LoVo (cell line): ENCODE measurements around the gene KRT12.

ENCODE experiments used
- DNase-seq: peaks from one replicate; pipeline ENCODE4 v3.0.0-alpha.2; 2016; ENCODE audit warnings: low spot score

KRT12 gene

DNA sequence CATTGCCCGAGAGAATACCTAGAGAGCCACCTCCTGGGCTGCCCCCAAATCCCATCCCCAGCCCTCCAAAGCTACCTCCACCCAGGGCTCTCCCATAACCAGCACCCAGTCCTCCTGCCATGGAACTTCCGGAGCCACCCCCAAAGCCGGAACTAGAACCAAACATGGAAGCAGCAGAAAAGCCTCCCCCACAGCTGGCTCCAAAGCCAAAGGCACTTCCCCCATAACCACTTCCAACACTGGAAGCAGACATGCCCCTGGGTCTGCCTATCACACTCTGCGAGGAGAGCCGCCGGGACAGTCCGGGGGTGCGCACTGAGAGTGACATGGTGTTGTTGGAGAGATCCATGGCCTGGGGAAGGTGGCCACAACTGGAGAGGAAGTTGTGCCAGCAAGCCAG, at the start of gene KRT12:
KRT12 (minus strand) TSS at position 386 of the 400 bp plus-strand sequence; CDS start at position 349, 37 bp downstream.
- DNase-seq: no peak

DNA sequence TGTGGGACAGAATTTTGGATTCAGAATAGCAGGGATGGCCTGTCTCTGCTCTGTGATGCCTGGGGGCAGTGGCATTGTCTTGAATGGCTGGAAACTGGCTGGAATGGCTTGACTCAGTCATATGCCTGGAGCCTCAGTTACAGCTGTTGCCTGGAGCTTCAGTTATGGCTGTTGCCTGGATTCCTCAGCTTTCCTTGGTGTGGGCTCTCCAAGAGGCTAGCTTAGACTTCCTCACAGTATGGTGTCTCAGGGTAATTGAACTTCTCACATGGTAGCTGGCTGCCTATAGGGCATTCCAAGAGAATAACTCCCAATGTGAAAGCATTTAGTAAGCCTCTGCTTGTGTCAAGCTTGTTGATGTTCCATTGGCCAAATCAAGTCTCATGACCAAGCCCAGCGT, 49.3 kb upstream of the KRT12 start:
- DNase-seq: no peak

DNA sequence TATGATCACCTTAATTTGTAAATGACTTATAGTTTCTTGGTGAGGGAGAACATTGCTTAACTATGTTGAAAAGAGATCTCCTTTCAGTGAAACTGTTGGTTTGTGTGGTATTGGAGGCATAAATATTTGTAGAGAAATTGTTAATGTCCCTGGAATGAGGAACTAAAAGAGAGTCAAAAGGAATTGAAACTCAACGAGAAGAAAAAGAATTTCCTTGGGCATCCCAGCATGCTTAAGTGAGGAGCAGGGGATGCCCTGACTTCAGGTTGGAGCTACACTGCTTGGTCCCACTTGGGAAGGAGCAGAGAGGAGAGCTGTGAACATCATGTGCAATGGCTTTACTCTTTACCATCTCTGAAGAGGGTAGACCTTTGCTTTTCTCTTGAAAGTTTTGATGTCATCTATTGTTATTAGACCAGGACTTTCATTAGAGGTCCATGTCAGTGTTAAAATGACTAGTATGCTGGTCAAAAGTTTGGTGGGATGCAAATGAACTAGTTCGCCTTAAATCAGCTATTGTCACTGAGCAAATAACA, 48.8 kb upstream of the KRT12 start:
- DNase-seq: peak; percentile 26

DNA sequence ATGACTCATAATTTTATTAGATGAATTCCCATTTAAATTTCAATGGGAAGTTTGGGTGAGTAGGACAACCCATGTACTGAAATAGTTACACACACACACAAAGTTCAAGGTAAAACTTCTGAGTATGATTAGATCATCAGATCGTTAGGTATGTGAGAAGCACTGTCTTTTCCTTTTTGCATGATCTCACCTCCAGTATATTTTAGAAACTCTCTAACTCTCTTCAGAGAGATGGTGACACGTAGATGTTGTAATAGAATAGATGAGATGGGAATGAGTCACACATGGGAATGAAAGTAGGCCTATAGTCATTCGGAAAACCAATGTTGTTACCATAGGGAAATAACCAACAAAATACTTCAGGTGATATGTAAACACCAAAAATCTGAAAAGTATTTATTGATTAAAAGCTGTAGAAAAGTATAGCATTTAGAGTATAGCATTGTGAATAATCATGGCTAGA, 48.2 kb upstream of the KRT12 start:
- peak; percentile 61 for DNase-seq

DNA sequence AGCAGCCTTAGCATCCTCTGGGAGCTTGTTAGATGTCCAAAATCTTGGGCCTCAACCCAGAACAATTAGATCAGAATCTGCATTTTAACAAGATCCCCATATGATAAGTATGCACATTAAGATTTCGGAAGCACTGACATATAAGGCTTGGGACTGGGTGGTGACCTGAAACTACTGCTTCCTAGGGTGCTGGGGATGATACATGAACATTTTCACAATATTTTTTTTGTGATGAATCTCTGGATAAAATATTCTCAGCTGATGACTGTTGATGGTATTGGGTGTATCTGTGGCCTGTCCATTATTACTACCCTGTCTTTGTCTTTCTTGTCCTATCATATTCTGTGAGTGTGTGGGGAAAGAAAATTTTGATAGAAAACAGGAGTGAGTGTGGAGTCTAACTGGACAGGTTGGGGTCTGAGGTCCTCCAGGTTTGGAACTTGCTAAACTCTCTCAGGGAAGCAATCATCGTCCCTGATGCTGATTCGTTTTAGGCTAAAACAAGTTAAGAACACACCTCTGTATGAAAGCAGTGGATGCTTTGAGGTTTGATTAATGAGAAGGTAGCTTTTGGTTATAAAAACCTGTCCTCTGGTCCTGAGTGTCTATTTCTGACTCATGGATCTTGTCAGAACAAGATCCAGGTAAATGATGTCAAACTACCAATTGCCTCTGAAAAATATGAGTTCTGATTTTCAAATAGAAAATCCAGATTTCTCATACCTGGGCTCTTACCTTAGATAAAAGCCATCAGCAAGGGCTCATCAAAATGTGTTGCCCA, 47.2 kb upstream of the KRT12 start:
- no peak for DNase-seq

DNA sequence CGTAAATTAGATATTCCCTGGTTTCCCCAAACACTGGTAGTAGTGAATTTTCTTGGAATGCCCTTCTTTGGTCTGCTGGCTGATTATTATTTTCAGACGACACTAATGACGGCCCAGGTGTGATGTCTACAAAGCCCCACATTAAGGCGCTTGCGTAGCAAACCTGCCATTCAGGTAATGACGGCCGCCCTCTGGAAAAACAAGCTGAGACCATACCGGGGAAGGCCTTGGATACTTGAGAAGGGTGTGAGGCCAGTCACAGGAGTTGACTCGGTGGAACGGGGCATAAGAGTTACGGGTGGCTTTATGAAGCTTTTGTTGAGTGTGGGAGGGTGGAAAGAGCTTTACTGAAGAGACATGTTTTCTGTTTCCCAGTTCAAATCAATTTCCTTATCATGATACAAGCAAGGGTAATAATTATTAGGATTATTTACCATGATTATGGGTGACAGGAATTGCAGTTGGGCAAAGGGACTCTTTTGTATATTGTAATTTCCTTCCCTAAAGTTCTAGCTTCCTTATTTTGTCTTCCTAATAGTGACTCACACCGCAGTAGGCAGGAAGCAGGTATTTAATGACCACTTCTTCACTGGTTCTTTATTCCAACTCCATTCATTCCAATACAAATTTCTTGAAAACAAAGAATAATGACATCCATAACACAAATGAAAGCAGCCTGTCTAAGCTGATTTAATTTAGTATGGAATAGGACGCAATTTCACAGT, 45.6 kb upstream of the KRT12 start:
- DNase-seq: no peak

DNA sequence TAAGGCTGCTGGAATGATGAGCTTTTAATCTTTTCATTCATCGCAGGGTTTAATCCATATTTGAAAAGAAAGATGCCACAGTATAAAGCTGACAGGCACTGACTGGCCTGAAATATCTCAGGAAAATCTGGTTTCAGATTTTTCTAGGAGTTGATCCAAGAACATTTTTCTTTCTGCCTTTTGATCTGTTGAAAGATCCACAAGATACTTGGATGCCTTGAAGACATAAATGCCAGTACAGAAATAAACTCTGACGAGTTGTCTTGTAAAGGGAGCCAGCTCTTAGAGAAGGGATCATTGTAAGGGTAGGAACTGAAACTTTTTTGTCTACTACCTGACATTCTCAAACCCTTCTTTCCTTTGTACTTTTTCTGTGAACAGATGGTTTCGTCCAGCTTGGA, 43.4 kb upstream of the KRT12 start:
- DNase-seq: no peak

DNA sequence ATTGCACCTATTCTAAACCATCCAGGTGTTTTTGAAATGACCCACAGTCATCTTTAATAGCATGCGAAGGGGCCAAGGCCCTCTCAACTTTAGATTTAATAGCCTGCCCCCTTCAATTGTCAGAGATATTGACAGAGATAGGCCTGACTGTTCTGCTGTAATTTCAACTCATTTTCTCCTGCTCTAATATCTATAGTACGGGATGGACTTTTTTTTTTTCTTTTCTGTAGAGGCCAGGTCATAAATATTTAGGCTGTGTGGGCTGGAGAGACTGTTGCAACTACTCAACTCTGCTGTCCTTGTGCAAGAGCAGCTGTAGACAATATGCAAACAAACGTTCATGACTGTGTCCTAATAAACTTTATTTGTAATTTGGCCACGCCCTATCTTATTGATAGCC, 42.7 kb upstream of the KRT12 start:
- DNase-seq: no peak

DNA sequence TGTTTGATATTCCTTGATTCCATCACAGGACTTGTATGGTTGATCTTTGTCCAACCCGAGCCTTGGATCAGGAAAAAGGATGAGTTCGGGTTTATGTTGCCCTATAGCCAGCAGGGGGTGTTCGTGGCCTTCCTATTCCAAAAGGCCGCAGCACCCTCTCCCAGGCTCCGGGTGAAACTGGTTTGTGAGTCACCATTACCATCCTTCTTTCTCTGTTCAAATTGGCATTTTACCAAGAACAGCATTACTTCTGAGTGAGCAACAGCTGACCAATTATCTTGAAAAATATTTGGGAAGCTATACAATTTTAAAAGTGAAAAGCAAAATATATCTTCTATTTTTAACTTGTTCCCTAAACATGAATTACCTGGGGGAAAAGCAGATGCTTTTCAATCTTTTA, 42.3 kb upstream of the KRT12 start:
- peak; percentile 96 for DNase-seq

DNA sequence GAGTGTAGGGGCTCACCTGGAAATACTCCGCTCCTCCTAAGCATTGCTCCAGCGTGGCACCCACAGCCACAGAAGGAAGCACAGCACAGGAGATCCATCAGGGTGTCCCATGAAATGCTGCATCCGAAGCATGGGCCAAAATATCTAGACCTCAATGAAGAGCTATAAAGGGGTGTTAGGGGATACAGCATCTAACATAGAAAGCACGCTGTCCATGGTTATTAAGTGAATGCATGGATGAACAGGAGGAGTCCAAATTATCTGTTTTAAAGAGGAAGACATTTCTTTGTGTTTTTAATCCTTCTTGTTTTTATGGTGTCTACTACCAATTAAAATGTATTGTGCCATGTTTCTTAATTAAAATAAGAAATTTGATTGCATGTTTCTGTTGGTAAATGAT, 39.6 kb upstream of the KRT12 start:
- no peak for DNase-seq

DNA sequence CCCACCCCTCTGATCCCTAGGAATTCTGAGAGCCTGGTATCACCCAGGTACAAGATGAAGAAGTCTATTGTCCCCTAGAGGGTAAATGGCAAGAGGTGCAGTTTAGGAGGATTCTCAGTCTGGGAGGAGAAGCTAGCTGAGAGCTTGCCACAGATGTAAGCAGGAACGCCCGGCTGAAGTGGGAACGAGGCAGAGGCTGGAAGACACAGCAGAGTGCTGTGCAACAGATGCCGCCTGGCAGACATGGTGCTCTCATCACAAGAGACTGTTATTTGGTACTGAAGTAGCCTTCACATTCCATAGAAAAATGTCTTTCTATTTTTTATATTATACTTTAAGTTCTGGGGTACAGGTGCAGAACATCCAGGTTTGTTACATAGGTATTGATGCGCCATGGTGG, 38.3 kb upstream of the KRT12 start:
- DNase-seq: no peak

DNA sequence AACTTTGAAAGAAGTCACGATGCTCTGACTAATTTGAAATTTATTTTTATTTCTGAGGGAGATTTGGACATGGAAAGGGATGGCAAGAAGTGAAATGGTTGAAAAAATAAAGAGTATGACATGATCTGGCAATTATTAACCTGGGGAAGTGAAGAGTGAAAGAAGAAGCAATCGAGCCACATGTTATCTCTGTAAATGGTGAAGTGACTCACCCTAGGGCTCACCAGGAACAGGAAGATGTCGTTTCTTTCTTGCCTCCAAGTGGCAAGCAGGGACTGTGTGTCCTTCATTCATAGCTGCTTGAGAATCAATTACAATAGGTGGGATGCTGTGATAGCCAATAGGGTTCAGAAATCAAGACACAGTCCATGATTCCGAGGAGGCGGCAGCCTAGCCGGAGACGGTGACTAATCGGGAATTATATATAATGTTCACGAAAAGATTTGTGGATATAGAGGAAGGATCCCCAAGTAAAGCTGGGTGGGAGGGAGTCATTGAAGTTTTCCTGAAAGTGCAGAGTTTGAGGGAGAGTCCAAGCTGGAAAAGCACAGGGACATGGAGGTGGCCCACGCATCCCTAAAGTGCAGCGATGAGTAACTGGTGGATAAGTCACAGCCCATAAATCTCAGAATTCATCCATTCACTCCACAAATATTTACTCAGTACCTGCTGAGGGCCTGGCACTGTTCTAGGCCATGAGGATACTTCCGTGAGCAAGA, 36.3 kb upstream of the KRT12 start:
- peak; percentile 89 for DNase-seq

DNA sequence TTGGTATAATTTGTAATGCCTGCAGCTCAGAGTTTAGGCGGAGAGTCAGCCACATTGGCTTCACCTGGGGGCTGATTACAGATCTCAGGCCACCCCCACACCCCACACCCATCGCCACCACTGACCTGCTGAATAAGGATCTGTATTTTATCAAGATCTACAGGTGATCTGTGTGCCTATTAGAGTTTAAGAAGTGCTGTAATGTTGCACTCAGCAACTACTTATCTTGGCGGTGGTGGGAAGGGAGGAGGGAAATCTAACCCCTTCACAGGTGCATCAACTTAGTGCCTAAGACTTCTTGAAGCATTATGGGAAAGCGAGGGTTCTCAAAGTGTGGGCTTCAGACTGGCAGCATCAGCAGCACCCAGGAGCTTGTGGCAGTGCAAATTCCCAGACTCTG, 35.5 kb upstream of the KRT12 start:
- no peak for DNase-seq

DNA sequence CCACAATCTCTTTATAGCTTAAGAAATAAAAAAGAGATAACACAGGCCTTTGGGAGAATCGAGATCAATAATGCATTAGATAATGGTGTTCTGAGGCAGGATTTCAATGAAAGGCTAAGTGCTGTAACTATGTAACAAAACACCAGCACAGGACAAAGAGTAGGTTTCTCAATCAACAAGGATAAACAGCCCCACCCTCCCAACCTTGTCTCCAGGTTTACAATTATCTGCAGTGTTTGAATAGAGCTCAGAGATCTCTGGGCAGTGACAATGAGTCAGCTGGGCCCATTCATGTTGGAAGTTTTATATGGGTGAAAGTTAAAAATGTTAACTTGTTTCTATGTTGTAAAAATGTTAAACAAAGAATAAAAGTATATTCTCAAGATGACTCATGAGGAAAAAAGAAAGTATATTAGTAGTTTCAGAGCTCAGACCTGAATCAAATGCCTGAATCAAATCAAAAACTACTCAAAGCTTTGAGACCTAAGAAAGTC, 35.0 kb upstream of the KRT12 start:
- DNase-seq: peak; percentile 91

DNA sequence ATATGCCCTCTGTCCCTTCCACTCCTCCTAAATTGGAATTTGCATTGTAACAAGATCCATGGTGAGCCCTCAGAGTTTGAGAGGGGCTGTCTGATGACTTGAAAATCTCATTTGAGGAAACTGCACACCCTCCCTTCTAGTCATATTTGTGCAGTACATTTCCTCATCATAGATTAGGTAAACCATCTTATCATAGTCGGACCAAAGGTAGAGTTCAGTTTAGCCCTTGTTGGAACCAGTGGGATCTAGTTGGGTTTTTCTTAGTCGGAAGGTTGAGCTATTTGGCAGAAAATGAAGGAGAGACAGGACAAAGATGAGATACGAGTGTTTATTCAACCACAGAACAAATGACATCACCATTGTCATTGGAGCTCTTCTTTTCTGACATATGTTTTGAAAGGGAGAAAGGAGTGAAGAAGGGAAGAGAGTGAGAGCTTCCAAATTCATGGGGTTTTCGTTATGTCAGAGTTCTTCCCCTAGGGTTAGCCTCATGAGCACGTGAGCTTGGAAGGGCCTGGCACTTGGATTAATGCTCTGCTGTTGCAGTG, 33.9 kb upstream of the KRT12 start:
- no peak for DNase-seq

DNA sequence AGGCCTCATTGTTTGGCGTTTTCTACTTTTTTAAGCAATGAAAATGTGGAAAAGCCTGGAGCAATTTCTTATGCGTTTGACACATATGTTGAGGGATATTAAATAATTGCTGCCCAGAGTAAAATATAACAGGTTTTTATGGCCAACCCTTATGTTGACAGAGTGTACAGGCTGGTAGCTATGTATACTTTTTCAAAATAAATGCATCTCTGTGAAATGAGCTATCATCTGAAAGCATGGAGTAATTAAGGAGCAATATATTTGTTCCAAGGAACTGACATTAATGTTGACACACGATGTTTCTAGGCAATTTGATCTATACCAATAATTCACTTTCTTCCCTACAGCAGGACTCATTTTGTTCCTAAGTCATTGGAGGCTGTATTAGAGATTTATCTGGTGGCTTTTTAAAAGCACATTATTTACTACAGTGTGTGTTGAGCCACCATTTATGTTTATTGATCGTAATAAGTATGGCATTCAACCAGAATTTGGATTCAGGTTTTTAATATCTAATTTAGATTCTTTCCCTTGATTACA, 30.0 kb upstream of the KRT12 start:
- DNase-seq: no peak

DNA sequence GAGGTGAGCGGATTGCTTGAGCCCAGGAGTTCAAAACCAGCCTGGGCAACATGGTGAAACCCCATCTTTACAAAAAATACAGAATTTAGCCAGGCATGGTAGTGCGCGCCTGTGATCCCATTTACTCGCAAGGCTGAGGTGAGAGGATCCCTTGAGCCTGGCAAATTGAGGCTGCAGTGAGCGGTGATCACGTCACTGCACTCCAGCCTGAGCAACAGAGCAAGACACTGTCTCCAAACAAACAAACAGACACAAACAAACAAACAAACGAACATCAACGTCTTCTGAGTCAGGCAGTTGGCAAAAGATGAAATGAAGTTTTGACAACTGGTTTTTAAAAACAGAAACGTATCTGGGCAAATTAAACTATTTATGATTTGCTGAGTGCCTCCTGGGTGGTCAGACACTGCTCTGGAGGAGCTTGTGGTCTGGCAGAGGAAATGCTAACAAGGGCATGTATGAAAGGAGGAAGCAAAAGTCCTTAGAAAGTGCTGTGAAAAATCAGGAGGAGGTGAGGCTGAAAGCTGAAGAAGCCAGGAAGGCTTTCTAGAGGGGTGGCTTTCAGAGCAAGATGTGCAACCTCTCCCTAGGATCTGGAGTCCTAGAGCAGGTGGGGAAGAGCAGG, 28.2 kb upstream of the KRT12 start:
- no peak for DNase-seq

DNA sequence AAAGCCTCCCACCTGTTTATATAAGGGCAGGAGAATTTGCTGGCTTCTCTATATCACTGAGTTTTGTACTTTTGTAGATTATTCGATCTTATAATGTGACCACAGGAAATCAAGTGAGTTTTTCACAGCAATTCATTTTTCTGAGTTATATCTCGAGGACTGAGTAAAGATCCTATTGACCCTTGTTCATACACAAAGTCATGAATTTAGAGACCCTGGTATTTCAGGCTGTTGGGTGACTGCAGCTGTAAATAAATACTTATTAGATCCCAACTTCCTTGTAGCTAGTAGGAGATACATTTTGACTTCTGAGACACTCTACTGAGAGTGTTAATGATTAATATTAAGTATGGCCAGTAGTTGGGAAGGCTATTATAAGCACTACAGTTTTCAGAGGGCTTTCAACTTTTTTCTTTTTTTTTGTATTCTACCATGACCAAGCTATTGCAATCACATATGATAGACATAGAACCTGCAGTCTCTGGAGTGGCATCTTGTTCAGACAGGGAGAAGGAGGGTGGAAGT, 21.2 kb upstream of the KRT12 start:
- no peak for DNase-seq

DNA sequence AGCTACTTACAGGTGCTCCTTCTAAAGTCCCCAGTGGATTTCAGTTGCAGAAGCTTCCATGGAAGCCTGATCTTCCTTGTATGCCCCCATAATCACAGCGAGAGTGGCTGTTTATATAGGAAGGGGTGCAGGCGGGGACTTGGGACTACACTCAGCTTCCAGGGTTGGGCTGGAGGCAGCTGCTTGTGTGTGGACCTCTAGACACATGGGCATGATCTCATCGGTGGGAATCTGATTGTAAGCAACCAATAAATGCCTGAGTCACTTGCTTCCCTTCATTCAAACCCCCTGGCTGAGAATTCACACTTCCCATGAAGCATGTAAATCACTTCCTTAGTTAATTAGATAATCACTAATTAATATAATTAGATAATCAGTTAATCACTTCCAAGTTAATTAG, 19.1 kb upstream of the KRT12 start:
- DNase-seq: peak; percentile 55

DNA sequence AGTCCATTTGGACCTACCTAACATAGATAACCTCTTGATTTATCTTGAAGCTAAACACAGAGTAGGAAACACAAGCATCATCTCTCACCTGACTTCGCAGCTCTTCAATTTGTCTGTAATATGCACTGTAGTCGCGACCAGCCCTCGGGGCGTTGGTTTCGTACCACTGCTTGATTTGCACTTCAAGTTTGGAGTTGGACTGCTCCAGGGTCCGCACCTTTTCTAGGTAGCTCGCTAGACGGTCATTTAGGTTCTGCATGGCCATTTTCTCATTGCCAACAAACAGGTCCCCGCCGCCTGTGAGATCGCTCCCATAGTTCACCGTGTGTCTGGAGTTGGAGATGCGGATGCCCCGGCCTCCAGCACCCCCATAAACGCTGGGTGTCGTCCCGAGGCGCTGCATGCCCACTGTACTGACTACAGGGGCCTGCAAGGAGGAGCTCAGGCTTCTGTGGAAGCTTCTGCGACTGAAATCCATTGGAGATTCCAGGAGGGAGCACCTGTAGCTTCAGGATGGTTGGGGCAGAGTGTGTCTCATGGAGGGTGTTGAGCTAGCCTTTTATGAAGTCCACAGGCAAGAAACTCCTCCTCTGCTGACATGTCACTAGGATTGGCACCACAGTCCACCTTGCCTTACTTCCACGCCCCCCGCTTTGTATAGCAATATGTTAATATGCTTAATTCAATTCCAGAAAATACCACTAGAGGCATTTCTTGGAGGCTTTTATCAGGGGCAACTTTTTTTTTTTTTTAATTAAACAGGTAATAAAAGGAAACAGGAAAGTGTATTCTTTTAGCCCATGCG, 17.9 kb upstream of the KRT12 start, which contains the start of gene KRT20:
KRT20 (minus strand) TSS at position 535 of the 805 bp plus-strand sequence; CDS start at position 478, 57 bp downstream.
- peak; percentile 34 for DNase-seq
